GM23338 (cell line): ENCODE results near the gene FN3K. TPM values are rescaled to one million over a fixed set of nuclear protein-coding genes. Genes with fewer than 3 reads are reported as not detected.

Experiments used
- ATAC-seq: fragments of 200-7000 bp; cut with Tn5 transposase; 3 replicates; pipeline ENCODE4 v1.9.1; 2020
- DNase-seq: peaks from one replicate; pipeline ENCODE4 v3.0.0-alpha.2; 2015; ENCODE audit warnings: low spot score
- H2AFZ ChIP-seq: fragments of 200-600 bp; sonication (generic); 2 replicates; pipeline ENCODE4 v1.8.0; 2016; ENCODE audit warnings: antibody characterized with exemption, mild to moderate bottlenecking, moderate library complexity
- H3F3A ChIP-seq: fragments of 200-600 bp; sonication (generic); replicated peaks from 2 replicates; pipeline ENCODE4 v1.8.0; 2017; ENCODE audit warnings: antibody characterized with exemption, mixed run types, low read depth
- H3K27ac ChIP-seq: fragments of 200-600 bp; sonication (generic); 2 replicates; pipeline ENCODE4 v1.6.1; 2016; ENCODE audit warnings: low read depth
- H3K27me3 ChIP-seq: fragments of 200-600 bp; sonication (generic); 2 replicates; pipeline ENCODE4 v1.8.0; 2016; ENCODE audit warnings: mild to moderate bottlenecking, mixed run types, moderate library complexity; ENCODE audit not compliant: insufficient read depth
- H3K36me3 ChIP-seq: fragments of 200-600 bp; sonication (generic); 2 replicates; pipeline ENCODE4 v1.8.0; 2016; ENCODE audit warnings: mild to moderate bottlenecking; ENCODE audit not compliant: insufficient read depth
- H3K4me1 ChIP-seq: fragments of 200-600 bp; sonication (generic); 2 replicates; pipeline ENCODE4 v1.8.0; 2016; ENCODE audit warnings: mild to moderate bottlenecking, moderate library complexity; ENCODE audit not compliant: insufficient read depth
- H3K4me2 ChIP-seq: fragments of 200-600 bp; sonication (generic); 2 replicates; pipeline ENCODE4 v1.7.1; 2017; ENCODE audit warnings: mixed run types
- H3K4me3 ChIP-seq: fragments of 200-600 bp; sonication (generic); 2 replicates; pipeline ENCODE4 v1.6.1; 2016; ENCODE audit warnings: mixed run types
- H3K79me2 ChIP-seq: fragments of 200-600 bp; sonication (generic); replicated peaks from 2 replicates; pipeline ENCODE4 v1.8.0; 2017; ENCODE audit warnings: mild to moderate bottlenecking; ENCODE audit not compliant: insufficient read depth
- H3K9me2 ChIP-seq: fragments of 200-600 bp; sonication (generic); 2 replicates; pipeline ENCODE4 v1.8.0; 2017; ENCODE audit not compliant: insufficient read depth
- H4K20me1 ChIP-seq: fragments of 200-600 bp; sonication (generic); replicated peaks from 2 replicates; pipeline ENCODE4 v1.8.0; 2017; ENCODE audit warnings: mild to moderate bottlenecking; ENCODE audit not compliant: insufficient read depth
- H3K27ac Mint-ChIP-seq: 2 replicates; pipeline ENCODE4 v1.8.0; 2020; ENCODE audit warnings: inconsistent platforms, mild to moderate bottlenecking, moderate library complexity, mixed read lengths
- H3K27me3 Mint-ChIP-seq: 3 replicates; pipeline ENCODE4 v1.8.0; 2022; ENCODE audit warnings: low read depth, mild to moderate bottlenecking, moderate library complexity, mixed read lengths, inconsistent platforms; ENCODE audit not compliant: insufficient read depth, poor library complexity
- H3K36me3 Mint-ChIP-seq: 3 replicates; pipeline ENCODE4 v1.8.0; 2021; ENCODE audit warnings: low read depth, mild to moderate bottlenecking, inconsistent platforms, moderate library complexity, mixed read lengths
- H3K4me1 Mint-ChIP-seq: 3 replicates; pipeline ENCODE4 v1.8.0; 2020; ENCODE audit warnings: mild to moderate bottlenecking, inconsistent platforms, mixed read lengths
- H3K4me3 Mint-ChIP-seq: 3 replicates; pipeline ENCODE4 v1.8.0; 2021; ENCODE audit warnings: moderate library complexity, mild to moderate bottlenecking, inconsistent platforms, mixed read lengths
- H3K9me3 Mint-ChIP-seq: 3 replicates; pipeline ENCODE4 v1.8.0; 2020; ENCODE audit warnings: moderate library complexity, mild to moderate bottlenecking, inconsistent platforms, mixed read lengths
- CREB1 ChIP-seq: fragments of 250-450 bp; sonication (Bioruptor Pico); IDR thresholded peaks from 2 replicates; pipeline ENCODE4 v1.5.0; 2020; ENCODE audit warnings: low read depth, mild to moderate bottlenecking, moderate library complexity
- CTCF ChIP-seq, 2 experiments: fragments of 200-600 bp in 1 of 2; sonication (generic) in 1 of 2; conservative IDR thresholded peaks; 2 replicates each; pipeline versions ENCODE4 v1.5.1 to v1.6.1; 2016 to 2017; ENCODE audit warnings: antibody characterized with exemption in 2 of 2, low read depth in 2 of 2, mild to moderate bottlenecking in 2 of 2, moderate library complexity in 1 of 2
- ETS1 ChIP-seq: IDR thresholded peaks from 2 replicates; pipeline ENCODE4 v1.6.1; 2016; ENCODE audit warnings: antibody characterized with exemption
- EZH2 ChIP-seq: fragments of 200-600 bp; sonication (generic); IDR thresholded peaks from one replicate; pipeline ENCODE4 v1.8.0; 2017; ENCODE audit warnings: antibody characterized with exemption, mild to moderate bottlenecking, low read depth; ENCODE audit not compliant: unreplicated experiment
- EZH2phosphoT487 ChIP-seq: fragments of 200-600 bp; sonication (generic); IDR thresholded peaks from one replicate; pipeline ENCODE4 v1.8.1; 2018; ENCODE audit warnings: antibody characterized with exemption; ENCODE audit not compliant: unreplicated experiment
- JUNB ChIP-seq: IDR thresholded peaks from one replicate; pipeline ENCODE4 v1.6.1; 2016; ENCODE audit warnings: antibody characterized with exemption; ENCODE audit not compliant: unreplicated experiment
- NANOG ChIP-seq: IDR thresholded peaks from 2 replicates; pipeline ENCODE4 v1.6.1; 2016; ENCODE audit warnings: antibody characterized with exemption, borderline replicate concordance
- POLR2AphosphoS5 ChIP-seq: IDR thresholded peaks from 2 replicates; pipeline ENCODE4 v1.6.1; 2016; ENCODE audit warnings: antibody characterized with exemption, low read depth
- REST ChIP-seq: IDR thresholded peaks from one replicate; pipeline ENCODE4 v1.6.1; 2018; ENCODE audit warnings: antibody characterized with exemption; ENCODE audit not compliant: unreplicated experiment
- STAT1 ChIP-seq: IDR thresholded peaks from one replicate; pipeline ENCODE4 v1.6.1; 2016; ENCODE audit warnings: antibody characterized with exemption; ENCODE audit not compliant: unreplicated experiment
- ZNF114 ChIP-seq: fragments of 250-450 bp; sonication (Bioruptor Pico); IDR thresholded peaks from 2 replicates; pipeline ENCODE4 v1.5.0; 2020; ENCODE audit warnings: mild to moderate bottlenecking, moderate library complexity
- ZNF331 ChIP-seq: fragments of 250-450 bp; sonication (Bioruptor Pico); IDR thresholded peaks from 2 replicates; pipeline ENCODE4 v1.5.0; 2020; ENCODE audit warnings: low read depth, mild to moderate bottlenecking, moderate library complexity
- polyA plus RNA-seq: library from polyadenylated mRNA; unstranded; fragments of >200 nt; fragmentation: Nextera tagmentation; extraction: Ambion mirVana; gene quantifications from 2 replicates; pipeline ENCODE4 v1.2.1, GENCODE V29; 2016
- total RNA-seq: library from RNA; depleted of rRNA; stranded (reverse); fragments of >200 nt; shearing (Covaris generic); gene quantifications from 2 replicates; pipeline ENCODE4 v1.2.3, GENCODE V29; 2014
- TF ChIP-seq, protein P1 (sequence below): fragments of 250-450 bp; sonication (Bioruptor Pico); IDR thresholded peaks from 2 replicates; pipeline ENCODE4 v1.5.0; 2020; ENCODE audit warnings: mild to moderate bottlenecking, moderate library complexity

The FN3K gene
- total and polyA plus RNA-seq, 2 experiments from 2014 or later, result 5.3 to 12.9 TPM

- no peaks in the 10 kb centered on the region for H3K36me3 ChIP-seq
- H3K79me2 ChIP-seq, result no peaks in the 10 kb centered on the region
- ATAC-seq (no peak), DNase-seq (no peak)
- H3F3A ChIP-seq, result no peaks in the 10 kb centered on the region
- H2AFZ ChIP-seq, result no peak overlapping the region
- Mint-ChIP-seq H3K9me3 (no peaks in the 10 kb centered on the region), H3K4me3 (no peak overlapping the region), H3K27ac (no peak overlapping the region), H3K27me3 (peaks cover 9% of the 10 kb centered on the region), H3K4me1 (no peaks in the 10 kb centered on the region), H3K36me3 (no peaks in the 10 kb centered on the region)
- H3K27ac ChIP-seq, result no peak overlapping the region
- H3K4me2 ChIP-seq, result no peak overlapping the region
- no peaks in the 10 kb centered on the region for H3K9me2 ChIP-seq
- no peaks in the 10 kb centered on the region for H3K4me1 ChIP-seq
- H3K4me3 ChIP-seq, result no peak overlapping the region
- no peak for TF ChIP-seq ETS1
- no peak for TF ChIP-seq ZNF114 (CRISPR knock-in tag)
- TF ChIP-seq, protein P1, sequence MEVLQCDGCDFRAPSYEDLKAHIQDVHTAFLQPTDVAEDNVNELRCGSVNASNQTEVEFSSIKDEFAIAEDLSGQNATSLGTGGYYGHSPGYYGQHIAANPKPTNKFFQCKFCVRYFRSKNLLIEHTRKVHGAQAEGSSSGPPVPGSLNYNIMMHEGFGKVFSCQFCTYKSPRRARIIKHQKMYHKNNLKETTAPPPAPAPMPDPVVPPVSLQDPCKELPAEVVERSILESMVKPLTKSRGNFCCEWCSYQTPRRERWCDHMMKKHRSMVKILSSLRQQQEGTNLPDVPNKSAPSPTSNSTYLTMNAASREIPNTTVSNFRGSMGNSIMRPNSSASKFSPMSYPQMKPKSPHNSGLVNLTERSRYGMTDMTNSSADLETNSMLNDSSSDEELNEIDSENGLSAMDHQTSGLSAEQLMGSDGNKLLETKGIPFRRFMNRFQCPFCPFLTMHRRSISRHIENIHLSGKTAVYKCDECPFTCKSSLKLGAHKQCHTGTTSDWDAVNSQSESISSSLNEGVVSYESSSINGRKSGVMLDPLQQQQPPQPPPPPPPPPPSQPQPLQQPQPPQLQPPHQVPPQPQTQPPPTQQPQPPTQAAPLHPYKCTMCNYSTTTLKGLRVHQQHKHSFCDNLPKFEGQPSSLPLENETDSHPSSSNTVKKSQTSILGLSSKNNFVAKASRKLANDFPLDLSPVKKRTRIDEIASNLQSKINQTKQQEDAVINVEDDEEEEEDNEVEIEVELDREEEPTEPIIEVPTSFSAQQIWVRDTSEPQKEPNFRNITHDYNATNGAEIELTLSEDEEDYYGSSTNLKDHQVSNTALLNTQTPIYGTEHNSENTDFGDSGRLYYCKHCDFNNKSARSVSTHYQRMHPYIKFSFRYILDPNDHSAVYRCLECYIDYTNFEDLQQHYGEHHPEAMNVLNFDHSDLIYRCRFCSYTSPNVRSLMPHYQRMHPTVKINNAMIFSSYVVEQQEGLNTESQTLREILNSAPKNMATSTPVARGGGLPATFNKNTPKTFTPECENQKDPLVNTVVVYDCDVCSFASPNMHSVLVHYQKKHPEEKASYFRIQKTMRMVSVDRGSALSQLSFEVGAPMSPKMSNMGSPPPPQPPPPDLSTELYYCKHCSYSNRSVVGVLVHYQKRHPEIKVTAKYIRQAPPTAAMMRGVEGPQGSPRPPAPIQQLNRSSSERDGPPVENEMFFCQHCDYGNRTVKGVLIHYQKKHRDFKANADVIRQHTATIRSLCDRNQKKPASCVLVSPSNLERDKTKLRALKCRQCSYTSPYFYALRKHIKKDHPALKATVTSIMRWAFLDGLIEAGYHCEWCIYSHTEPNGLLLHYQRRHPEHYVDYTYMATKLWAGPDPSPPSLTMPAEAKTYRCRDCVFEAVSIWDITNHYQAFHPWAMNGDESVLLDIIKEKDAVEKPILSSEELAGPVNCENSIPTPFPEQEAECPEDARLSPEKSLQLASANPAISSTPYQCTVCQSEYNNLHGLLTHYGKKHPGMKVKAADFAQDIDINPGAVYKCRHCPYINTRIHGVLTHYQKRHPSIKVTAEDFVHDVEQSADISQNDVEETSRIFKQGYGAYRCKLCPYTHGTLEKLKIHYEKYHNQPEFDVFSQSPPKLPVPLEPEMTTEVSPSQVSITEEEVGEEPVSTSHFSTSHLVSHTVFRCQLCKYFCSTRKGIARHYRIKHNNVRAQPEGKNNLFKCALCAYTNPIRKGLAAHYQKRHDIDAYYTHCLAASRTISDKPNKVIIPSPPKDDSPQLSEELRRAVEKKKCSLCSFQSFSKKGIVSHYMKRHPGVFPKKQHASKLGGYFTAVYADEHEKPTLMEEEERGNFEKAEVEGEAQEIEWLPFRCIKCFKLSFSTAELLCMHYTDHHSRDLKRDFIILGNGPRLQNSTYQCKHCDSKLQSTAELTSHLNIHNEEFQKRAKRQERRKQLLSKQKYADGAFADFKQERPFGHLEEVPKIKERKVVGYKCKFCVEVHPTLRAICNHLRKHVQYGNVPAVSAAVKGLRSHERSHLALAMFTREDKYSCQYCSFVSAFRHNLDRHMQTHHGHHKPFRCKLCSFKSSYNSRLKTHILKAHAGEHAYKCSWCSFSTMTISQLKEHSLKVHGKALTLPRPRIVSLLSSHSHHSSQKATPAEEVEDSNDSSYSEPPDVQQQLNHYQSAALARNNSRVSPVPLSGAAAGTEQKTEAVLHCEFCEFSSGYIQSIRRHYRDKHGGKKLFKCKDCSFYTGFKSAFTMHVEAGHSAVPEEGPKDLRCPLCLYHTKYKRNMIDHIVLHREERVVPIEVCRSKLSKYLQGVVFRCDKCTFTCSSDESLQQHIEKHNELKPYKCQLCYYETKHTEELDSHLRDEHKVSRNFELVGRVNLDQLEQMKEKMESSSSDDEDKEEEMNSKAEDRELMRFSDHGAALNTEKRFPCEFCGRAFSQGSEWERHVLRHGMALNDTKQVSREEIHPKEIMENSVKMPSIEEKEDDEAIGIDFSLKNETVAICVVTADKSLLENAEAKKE (CRISPR knock-in tag), result no peak
- no peak for TF ChIP-seq NANOG
- no peak for TF ChIP-seq POLR2AphosphoS5
- no peak for TF ChIP-seq ZNF331
- TF ChIP-seq JUNB, result no peak
- no peak for TF ChIP-seq STAT1
- no peak for TF ChIP-seq EZH2
- TF ChIP-seq CREB1 (CRISPR knock-in tag), result no peak
- TF ChIP-seq REST, result no peak
- TF ChIP-seq CTCF (conservative IDR thresholded peaks at IDR 0.05; ENCODE audit: low read depth in 2 of 2), result no peak
- no peak for TF ChIP-seq EZH2phosphoT487
- no peaks in the 10 kb centered on the region for H4K20me1 ChIP-seq
- peaks cover 2% of the 10 kb centered on the region; the same call in 1 of the 2 replicates for H3K27me3 ChIP-seq
These were observed 30.5 kb upstream of the FN3K start for GRCh38 chr17:82704886-82705285.
